EH (cell line): ENCODE measurements around the gene PROX2.
A peak's percentile ranks its signal among the peaks of the same experiment; 100 is the strongest.

Experiments
- DNase-seq: peaks from one replicate; pipeline ENCODE4 v3.0.0-alpha.2; 2015; ENCODE audit warnings: low read depth

The PROX2 gene, protein sequence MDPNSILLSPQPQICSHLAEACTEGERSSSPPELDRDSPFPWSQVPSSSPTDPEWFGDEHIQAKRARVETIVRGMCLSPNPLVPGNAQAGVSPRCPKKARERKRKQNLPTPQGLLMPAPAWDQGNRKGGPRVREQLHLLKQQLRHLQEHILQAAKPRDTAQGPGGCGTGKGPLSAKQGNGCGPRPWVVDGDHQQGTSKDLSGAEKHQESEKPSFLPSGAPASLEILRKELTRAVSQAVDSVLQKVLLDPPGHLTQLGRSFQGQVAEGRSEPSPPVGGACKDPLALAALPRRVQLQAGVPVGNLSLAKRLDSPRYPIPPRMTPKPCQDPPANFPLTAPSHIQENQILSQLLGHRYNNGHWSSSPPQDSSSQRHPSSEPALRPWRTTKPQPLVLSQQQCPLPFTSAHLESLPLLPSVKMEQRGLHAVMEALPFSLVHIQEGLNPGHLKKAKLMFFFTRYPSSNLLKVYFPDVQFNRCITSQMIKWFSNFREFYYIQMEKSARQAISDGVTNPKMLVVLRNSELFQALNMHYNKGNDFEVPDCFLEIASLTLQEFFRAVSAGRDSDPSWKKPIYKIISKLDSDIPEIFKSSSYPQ

DNA sequence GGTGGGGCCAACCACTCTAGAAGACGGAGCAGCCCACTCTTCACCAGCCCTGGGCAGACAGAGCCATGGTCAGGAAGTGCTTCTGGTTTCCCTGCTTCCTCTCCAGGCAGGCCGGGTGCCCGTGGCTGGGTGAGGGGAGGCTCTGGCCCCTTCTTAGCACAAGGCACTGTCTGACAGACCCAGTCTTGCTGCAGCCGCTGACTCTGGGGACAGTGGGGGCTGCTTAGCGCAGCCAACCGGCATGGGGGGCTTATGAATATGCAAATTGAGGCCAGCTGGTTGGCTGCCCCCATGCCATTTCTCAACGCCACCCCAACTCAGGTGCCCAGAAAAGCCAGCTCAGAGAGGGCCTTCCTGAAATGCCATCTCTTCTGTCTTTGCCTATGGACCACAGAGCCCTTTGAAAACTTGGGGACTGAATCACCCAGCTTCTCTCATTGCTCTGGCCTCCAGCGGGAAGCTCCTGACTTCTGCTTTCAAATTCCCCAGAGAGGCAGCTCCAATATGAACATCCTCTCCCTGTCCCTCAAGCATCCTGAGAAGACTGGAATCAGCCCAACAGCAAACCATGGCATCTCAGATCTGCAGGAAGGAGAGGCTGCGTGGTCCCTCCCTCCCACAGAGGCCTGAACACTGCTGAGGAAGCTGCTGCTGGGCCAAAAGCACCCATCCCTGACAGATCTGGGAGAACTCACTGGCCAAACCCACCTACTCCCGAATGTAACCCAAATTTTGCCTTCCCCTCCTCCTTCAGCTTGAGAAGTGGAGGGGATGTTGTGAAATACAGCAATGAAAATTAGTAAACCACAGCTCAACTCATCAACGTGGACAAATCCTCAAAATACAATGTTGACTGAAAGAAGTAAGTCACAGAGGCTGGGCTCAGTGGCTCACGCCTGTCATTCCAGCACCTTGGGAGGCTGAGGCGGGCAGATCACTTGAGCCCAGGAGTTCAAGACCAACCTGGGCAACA lies at the start of gene PROX2:
Gene PROX2 (minus strand): TSS at position 205 of the 973 bp plus-strand sequence. CDS start 12,311 bp downstream, outside the sequence.
- DNase-seq, result peak; percentile 50

DNA sequence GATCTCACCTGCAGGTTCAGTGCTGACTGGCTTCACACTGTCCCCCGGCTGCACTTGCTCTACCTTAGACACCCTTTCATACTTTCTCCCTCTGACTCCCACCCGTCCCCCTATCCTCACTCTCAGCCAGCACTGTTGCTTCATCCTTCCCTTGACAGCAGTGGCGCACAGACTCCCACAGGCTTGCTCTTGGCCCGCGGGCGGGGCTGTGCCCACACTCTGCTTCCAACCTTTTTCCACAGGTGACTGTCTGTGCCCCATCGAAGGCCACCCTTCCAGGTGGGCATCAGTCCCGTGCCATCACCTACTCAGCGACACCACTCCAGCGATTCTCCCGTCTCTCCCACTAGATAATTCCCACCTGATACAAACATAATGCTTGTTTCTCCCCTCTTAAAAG lies 48.1 kb upstream of the PROX2 start:
- no peak for DNase-seq

DNA sequence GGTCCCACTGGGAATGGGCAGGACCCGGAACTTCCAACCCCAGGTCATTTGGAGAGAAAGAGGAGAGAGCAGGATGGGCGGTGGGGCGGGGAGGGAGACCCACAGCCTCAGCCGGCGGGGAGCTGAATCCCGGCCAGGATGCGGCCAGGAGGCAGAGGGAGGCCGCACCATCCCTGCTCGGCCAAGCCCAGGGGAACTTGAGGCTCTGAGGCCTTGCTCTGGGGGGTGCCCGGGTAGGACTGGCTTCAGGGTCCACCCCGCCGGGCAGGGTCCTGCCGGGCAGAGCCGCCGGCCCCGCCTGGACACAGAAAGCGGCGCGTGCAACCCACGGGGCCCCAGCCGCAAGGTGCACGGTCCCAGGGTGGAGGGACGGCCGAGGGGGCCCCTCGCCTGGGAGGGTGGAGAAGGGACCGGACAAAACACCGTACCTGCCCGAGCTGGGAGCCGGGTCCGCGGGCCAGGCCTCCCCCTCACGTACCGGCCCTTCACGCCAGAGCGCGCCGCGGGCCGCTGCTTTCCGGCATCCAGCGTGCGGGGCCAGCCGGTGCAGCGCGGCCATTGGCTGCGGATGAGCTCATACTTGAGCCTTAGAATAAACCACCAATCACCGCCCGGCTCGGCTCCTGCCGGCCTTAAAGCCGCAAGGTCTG lies 46.9 kb upstream of the PROX2 start, which contains the start of gene RPS6KL1:
Gene RPS6KL1 (minus strand): TSS at position 509 of the 650 bp plus-strand sequence. CDS start 1,719 bp downstream, outside the sequence.
- DNase-seq, result peak; percentile 86

DNA sequence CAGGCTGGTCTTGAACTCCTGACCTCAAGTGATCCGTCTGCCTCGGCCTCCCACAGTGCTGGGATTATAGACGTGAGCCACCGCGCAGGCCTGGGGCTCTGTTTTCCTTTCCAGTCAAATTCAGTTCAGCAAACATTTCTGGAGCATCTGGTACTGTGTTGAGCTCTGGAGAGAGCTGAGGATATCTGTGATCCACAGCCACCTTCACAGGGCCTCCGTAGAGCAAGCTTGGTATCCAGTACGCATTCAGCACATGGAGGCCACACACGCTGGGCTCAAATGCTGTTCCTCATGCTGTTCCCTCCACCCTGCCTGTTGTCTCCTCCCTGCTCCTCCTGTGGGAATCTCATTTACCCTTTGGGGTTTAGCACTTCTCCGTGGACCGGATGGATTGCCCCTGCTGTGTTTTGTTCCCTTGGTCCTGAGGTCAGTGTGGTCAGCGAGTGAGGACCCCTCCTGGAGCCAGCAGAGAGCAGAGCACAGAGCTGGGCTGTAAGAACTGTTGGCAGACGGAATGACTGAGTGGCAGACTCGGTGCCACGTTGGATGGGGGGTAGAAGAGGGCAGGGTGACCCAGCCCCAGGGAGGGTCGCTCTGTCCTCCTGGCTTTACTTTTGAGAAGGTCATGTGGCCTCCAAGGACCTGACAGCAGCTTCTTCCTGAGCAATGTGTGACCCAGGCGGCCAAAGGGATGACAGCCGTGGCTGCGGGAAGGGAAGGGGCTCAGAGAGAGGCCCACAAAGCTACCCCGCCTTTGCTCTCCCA lies 46.2 kb upstream of the PROX2 start:
- DNase-seq, result no peak

DNA sequence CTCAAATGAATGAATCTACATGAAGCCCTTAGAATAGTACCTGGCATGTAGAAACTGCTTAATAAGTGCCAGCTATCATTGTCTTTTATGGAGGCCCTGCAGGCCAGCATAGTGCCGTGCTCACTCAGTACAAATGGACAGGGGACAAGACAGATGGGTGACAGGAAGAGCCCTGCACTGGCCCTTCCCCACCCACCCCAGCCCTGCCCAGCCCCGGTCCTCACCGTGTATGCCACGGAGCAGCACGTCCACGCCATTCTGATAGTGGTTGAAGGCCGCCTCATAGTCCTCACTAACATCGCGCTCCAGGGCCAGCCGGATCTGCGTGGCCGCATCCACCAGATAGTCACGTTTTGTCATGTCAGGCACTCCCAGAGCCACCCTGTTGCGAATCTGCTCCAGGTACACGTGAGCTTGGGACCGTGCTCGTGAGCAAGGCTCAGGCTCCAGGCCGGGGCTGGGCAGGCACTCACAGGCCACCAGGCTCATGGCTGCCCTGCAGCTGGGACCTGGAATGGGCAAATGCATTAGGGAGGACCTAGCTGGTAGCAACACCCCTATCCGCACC lies 45.2 kb upstream of the PROX2 start:
- DNase-seq, result no peak

DNA sequence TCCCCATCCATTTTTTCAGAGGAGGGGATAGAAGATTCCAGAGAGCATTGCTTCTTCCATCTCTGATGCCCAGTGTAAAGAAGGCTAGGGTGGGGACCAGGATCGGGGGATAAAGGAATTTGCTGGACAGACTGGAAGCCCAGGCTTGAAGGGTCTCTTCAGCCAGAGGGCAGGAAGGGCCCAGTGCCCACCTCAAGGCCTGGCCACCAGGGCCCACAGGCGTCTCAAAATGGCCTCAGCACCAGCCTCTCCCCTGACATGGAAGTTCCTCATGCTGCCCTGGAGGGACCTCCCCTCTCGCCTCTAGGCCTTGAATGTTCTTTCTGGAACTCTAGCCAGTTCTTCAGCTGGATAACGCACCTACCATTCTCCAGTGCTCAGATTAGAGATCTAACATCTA lies 44.3 kb upstream of the PROX2 start:
- DNase-seq, result no peak

DNA sequence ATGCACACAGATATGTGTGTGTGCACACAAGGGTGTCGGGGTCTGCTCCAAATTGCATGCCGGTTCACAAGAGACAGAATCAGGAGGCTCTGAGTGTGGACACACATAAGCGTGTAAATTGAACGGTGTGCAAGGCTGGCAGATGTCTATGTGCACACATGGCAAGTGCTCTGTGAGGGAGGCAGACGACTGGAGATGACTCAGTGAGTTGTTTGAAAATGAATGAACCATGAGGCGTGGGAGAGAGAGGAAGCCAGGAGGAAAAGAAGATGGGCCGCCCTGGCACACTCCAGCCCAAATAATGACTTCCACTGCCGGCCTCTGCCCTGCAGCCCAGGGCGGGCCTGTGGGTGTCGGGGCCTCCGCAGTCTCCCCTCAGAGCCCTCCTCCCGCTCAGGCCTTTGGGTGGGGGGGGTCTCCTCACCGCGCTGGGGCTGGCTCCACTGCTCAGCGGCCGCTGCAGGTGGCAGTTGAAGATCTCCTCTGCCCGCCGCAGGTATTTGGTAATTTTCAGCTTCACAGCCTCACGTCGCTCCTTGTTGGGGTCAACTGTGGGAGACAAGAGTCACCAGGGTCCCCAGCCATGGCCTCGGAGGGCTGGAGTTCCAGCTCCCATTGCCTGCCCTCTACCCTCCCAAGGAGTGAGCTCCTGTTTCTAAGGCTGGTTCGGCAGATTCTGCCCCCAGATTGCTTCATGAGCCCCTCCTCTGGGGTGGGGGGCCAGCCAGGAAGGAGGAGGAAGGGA lies 43.6 kb upstream of the PROX2 start:
- peak; percentile 37 for DNase-seq

DNA sequence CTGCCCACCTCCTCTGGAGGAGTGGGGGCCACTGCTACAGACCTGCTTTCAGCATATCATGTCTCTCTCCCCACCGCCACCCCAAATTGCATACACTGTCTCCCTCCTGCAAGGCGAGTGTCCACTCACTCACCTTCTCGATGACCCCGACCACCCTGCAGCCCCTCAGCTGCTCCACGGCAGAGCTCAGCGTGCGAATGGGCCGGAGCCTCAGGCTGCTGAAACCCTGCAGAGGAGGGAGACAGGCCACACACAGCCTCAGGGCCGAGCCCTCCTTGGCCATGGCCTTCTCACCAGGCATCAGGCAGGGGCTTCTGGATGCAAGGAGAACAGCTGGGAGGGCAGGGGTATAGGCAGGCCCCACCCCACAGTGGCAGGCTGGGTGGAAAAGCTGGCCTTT lies 42.4 kb upstream of the PROX2 start:
- DNase-seq, result no peak

DNA sequence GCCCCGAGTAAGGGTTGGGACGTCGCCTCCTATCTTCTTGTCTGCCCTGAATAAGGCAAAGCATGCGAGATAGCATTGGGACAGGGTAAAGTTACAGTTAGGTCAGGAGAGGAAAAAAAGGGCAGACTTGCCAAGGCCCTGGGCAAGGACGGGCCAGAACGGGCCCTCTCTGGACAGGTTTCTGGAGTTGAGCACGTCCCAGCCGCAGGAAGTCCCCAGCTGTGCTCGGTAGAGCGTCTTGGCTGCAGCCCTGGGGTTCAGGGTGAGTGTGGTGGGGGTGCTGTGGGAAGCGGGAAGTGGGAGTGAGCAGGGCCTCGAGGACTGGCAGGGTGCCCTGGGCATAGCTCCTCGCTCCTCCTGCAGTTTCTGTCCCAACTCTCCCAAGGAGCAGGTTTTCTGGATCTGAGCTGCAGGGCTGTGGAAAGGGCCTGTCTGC lies 41.7 kb upstream of the PROX2 start:
- DNase-seq, result no peak

DNA sequence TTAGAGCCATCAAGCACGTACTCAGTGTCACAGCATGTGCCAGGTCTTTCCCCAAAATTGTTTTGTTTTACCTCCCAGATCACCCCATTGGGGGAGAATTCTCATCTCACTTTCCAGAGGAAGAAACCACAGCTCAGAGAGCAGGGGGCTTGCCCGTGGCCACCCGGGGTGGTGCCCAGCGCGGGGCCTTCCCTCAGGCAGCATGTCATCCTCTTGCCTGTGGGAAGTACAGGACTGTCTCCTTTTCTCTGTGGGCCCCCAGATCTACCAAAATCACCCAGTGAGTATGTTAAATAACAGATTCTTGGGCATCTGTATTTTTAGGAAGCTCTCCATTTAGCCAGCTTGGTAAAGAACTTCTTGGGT lies 41.2 kb upstream of the PROX2 start:
- DNase-seq, result no peak

DNA sequence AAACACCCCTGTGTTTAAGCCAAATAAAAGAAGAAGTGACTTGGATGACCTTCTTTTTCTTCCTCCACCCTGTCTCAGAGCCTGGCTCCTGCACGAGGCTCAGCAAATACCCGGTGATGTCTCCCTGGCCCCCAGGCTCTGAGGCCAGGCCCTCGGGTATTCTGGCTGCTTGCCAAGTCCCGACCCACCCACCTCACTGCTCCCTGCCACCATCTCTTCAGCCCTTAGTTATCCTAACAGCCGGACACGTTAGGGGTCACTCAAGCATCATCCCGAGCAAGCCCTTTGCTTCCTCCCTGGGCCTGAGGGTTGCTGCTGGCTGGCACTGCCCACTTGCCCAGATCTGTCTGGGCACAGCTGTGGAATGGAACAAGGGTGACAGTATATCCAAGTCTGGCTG lies 39.9 kb upstream of the PROX2 start:
- no peak for DNase-seq

DNA sequence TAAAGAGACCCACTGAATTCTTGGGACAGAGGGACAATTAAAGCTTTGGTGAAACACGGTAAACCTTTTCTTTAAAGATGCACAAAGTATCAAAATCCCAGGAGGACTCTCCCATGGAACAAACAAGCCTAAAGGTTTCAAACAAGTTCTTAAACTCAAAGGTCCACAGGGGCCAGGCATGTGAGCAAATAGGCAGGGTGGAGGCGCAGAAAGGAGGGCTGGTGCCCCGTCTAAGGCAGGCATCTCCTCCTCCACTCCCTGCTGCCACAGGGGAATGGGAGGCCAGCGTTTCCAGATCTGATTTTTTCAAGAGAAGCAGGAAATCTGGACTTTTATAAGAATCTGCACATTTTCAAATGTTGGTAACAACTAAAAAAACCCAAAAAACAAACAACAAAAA lies 39.5 kb upstream of the PROX2 start:
- no peak for DNase-seq

DNA sequence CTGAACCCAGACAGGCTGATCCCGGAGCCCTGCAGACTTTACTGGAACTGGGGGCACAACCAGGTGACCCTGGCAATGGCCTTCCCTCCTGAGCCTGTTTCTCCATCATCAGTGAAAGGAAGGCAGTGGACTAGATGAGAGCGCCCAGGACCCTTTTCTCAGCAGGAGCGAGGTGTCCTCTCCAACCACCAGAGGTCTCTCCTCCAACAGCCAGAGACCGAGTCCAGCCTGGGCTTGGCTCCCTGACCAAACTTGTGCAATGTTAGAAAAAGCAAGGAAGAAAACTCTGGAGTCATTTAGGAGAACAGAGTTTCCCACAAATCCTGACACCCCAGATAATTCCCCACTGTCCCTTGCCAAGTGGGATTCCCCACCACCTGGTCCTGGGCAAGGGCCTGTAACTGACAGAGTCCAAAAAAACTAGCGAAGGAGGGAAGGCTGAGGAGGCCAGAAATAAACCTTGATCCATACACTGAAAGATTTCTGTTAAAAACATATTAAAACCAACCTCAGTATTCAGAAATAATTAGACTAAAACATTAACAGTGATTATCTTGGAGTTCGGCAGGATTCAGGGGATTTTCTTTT lies 38.1 kb upstream of the PROX2 start:
- peak; percentile 74 for DNase-seq

DNA sequence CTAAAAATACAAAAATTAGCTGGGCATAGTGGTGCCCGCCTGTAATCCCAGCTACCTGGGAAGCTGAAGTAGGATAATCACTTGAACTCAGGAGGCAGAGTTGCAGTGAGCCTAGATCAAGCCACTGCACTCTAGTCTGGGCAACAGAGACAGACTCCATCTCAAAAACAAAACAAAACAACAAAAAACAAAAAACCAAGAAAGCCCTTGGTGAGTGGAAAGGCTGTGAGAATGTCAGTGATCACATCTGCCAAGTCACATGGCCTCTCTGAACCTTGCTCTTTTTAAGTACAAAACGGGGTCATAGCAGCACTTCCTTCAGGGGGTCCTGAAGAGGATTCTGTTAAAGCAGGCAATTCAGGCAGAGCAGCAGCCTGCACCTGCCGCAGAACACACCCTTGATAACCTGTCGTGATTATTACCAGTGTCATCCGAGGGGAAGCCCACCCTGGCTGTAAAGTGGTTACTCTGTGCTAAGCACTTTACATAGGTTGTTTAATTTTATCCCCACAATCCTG lies 37.5 kb upstream of the PROX2 start:
- no peak for DNase-seq

DNA sequence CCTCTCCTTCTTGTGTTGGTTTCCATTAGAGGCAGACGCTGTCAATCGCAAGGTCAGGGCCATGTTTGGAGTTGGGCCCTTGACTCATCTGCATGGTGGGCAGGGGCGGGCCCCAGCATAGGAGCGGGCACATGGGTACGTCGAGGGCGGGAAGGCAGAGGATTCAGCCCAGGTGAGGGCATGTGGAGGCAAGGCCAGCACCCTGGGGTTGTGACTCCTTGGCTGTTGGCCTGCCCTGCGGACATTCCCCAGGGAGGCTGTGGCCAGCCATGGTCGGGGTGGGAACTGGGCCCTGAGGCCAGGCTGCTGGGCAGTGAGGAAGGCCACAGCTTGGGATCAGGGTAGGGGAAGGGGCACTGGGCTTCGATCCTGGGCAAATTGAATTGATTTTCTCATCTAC lies 36.9 kb upstream of the PROX2 start:
- no peak for DNase-seq

DNA sequence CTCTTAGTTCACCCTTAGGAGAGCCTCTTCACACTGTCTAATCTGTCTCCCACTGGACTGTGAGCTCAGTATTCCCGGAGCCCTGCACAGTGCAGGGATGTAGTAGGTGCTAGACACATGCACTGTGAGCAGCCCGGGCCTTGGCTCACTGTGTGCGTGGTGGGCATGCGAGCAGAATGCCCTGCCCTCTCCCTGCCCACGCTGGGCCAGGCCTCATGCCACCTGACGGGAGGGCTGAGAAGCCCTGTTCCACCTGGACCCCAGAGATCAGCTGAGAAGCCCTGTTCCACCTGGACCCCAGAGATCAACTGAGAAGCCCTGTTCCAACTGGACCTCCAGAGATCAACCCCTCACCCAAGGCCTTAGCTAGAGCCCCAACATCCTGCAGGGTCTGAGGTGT lies 36.2 kb upstream of the PROX2 start:
- no peak for DNase-seq

DNA sequence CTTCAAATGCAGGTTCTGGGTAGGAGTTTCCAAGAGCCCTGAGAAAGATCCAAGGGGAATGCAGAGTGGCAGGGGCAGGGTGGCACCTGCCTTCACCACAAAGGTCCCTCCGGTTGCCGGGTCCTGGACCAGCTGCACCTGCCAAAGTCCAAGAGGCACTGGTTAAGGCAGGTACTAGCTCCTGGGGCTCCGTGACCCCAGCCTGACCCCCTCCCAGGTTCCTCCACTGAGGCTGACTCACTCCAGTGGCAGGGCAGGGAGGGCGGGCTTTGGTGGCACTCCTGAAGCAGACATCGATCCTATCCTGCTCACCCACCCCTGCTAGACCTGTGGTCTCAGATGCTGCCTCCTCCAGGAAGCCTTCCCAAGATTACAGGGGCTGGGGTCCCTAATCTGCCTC lies 35.8 kb upstream of the PROX2 start:
- DNase-seq, result no peak

DNA sequence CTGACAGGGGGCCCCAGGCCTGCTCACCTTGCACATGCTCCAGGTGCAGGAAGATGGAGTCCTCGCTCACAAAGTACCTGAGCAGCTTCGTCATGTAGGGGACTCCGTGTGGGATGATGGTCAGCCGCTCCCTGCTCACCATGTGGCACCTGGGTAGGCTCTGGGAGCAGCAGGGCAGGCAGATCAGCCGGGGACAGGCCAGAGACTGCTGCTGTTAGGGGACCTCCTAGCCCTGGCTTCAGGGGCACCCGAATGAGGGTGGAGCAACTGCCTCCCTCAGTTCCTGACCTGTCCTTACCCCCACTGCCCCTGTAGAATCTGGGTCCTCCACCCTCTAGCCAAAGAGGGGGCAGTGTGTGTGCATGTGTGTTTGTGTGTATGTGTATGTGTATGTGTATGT lies 35.3 kb upstream of the PROX2 start:
- no peak for DNase-seq

DNA sequence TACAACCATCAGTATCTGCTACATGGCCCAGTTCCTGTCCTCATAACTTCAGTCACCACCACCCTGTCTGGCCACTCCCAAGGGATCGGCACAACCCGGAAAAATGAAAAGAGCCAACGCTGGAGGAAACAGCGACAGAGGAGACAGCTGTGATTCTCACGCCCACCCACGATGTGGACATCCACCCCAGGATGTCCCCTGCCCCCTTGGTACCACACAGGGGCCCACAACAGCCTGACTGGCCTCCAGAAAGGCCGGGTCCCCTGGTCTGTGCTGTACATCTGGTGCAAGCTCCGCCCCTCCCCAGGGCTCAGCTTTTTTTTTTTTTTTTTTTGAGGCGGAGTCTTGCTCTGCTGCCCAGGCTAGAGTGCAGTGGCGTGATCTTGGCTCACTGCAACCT lies 34.6 kb upstream of the PROX2 start:
- DNase-seq, result no peak

DNA sequence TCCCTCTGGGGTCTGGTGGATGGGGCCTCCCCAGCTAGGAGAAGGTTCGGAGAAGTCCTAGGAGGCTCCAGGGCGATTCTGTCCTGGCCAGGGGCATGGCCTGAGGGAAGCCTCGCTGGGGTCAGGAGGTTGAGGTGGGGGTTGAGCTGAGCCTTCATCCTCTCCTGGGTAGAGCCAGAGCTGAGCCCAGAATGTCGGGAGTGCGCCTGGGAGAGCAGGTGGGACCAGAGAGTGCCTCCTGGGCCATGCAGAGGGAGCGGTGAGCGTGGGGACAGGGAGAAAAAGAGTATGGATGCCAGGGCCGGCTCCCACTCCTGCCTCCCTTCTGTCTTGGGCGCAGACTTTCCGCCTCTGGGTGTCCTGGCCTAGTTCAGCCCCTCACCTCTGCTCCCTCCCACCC lies 34.0 kb upstream of the PROX2 start:
- DNase-seq, result no peak
